Measurements from ENCODE around the gene SMC1B. TPM values are rescaled to one million over a fixed set of nuclear protein-coding genes. Genes with fewer than 3 reads are reported as not detected.

Gene SMC1B
- total RNA-seq, 4 donors from 2014 or later: not detected

GRCh38 chr22:45334528-45334927, 78.9 kb downstream of the SMC1B start:
- no peak for TF ChIP-seq POLR2A (IDR thresholded peaks at IDR 0.05)
- no peak for TF ChIP-seq CTCF (IDR thresholded peaks at IDR 0.05)
- TF ChIP-seq POLR2AphosphoS5 (IDR thresholded peaks at IDR 0.05): no peak
- no peak for TF ChIP-seq EP300 (IDR thresholded peaks at IDR 0.05)
- H3K27me3 ChIP-seq: no peaks in the 10 kb centered on the region
- WGBS, 2 donors (ENCODE audit: low coverage in 1 of 2): 65 to 72% methylated on average over 5 to 8 of the region's 9 CpGs
- H3K4me1 ChIP-seq: peaks cover 0 to 33% (median 12%) of the 10 kb centered on the region in 3 donors
- H3K36me3 ChIP-seq: peaks cover 0 to 92% of the 10 kb centered on the region in 2 donors
- H3K4me3 ChIP-seq: no peak overlapping the region
- ATAC-seq: no peak
- no peaks in the 10 kb centered on the region for H3K9me3 ChIP-seq
- H3K27ac ChIP-seq: no peak overlapping the region

DNA sequence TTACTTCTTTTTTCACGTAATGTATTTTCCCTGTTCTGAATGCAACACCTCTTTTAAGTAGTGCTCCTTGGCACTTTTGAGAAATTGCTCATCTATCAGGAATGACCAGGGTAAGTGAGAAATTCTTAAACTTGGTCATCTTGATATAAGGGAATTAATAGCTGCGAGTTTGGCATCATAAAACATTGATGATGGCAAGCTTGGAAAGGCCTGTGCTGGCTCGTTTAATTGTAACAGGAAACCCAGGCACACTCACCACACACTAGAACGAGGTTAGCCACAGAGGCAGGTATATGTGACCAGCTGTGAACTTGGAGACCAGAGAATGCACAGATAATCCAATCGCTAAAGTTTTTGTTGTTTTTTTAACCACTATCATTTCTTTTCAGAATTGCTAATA, 79.3 kb downstream of the SMC1B start:
- WGBS, 2 donors (ENCODE audit: low coverage in 1 of 2): 41 to 72% methylated on average over 3 to 5 of the region's 5 CpGs
- H3K27me3 ChIP-seq: no peaks in the 10 kb centered on the region
- H3K27ac ChIP-seq: no peak overlapping the region
- H3K4me3 ChIP-seq: no peak overlapping the region
- H3K36me3 ChIP-seq: peaks cover 0 to 92% of the 10 kb centered on the region in 2 donors
- no peak for ATAC-seq
- no peak for TF ChIP-seq POLR2A (IDR thresholded peaks at IDR 0.05)
- H3K9me3 ChIP-seq: no peaks in the 10 kb centered on the region
- peaks cover 0 to 37% (median 16%) of the 10 kb centered on the region in 3 donors for H3K4me1 ChIP-seq

GRCh38 chr22:45332001-45332400, 81.4 kb downstream of the SMC1B start:
- no peak overlapping the region for H3K4me3 ChIP-seq
- H3K36me3 ChIP-seq: peaks cover 0 to 93% of the 10 kb centered on the region in 2 donors
- H3K27ac ChIP-seq: no peak overlapping the region
- WGBS, 2 donors (ENCODE audit: low coverage in 1 of 2): 89 to 95% methylated on average over 4 to 5 of the region's 7 CpGs
- TF ChIP-seq CTCF (IDR thresholded peaks at IDR 0.05) (no peak), EP300 (IDR thresholded peaks at IDR 0.05) (no peak), POLR2AphosphoS5 (IDR thresholded peaks at IDR 0.05) (no peak), POLR2A (IDR thresholded peaks at IDR 0.05) (no peak)
- no peaks in the 10 kb centered on the region for H3K27me3 ChIP-seq
- peaks cover 0 to 36% (median 13%) of the 10 kb centered on the region in 3 donors for H3K4me1 ChIP-seq
- ATAC-seq: no peak
- H3K9me3 ChIP-seq: no peaks in the 10 kb centered on the region

DNA sequence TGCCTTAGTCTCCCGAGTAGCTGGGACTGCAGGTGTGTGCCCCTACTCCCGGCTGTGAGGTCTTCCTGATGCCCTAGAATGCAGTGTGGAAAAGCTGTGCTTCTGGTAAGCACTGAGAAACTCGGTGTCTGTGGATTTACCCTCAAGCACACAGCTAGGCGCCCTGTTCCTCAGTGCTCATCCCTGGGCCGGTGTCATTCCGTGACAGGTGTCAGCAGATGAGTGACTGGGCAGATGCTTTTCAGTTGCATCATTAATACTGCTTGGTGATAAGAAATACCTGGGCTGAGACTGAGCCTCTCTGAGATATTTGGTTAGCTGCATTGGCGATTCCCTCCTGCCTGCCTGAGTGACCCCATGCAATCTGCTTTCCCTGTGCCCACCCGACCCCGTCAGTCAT, 81.9 kb downstream of the SMC1B start:
- ATAC-seq: no peak
- H3K4me1 ChIP-seq: peaks cover 0 to 30% (median 8%) of the 10 kb centered on the region in 3 donors
- no peaks in the 10 kb centered on the region for H3K9me3 ChIP-seq
- peaks cover 0 to 89% of the 10 kb centered on the region in 2 donors for H3K36me3 ChIP-seq
- WGBS, 2 donors (ENCODE audit: low coverage in 1 of 2): 82% methylated on average over 4 to 5 of the region's 9 CpGs
- H3K4me3 ChIP-seq: no peak overlapping the region
- H3K27ac ChIP-seq: no peak overlapping the region
- TF ChIP-seq CTCF (IDR thresholded peaks at IDR 0.05): no peak
- no peaks in the 10 kb centered on the region for H3K27me3 ChIP-seq

- no peak overlapping the region for H3K4me3 ChIP-seq
- 86 to 100% methylated on average over 6 to 9 of the region's 19 CpGs for WGBS, 2 donors (ENCODE audit: low coverage in 1 of 2)
- no peaks in the 10 kb centered on the region for H3K27me3 ChIP-seq
- H3K36me3 ChIP-seq: peaks cover 0 to 88% of the 10 kb centered on the region in 2 donors
- no peak for ATAC-seq
- H3K9me3 ChIP-seq: no peaks in the 10 kb centered on the region
- peaks cover 0 to 21% (median 7%) of the 10 kb centered on the region in 3 donors for H3K4me1 ChIP-seq
- no peak overlapping the region for H3K27ac ChIP-seq
- TF ChIP-seq CTCF (IDR thresholded peaks at IDR 0.05) (no peak), EP300 (IDR thresholded peaks at IDR 0.05) (no peak), POLR2AphosphoS5 (IDR thresholded peaks at IDR 0.05) (no peak), POLR2A (IDR thresholded peaks at IDR 0.05) (no peak)
These were observed 82.9 kb downstream of the SMC1B start for GRCh38 chr22:45330548-45330947.

Data from gastroesophageal sphincter (tissue), 4 donors.